Breast epithelium (tissue), 4 donors: ENCODE measurements around the gene CNTNAP5. TPM values are rescaled to one million over a fixed set of nuclear protein-coding genes. Genes with fewer than 3 reads are reported as not detected.

Experiments
- DNase-seq, 2 donors: peaks; one replicate each; pipeline ENCODE4 v3.0.0-alpha.2; 2019; ENCODE audit warnings: low spot score in 2 of 2
- H3K27ac ChIP-seq, 2 donors: fragments of 200-600 bp; sonication (generic) in 1 of 2; one replicate each; pipeline ENCODE4 v1.5.1; 2016 to 2019; ENCODE audit warnings: mild to moderate bottlenecking in 1 of 2
- H3K27me3 ChIP-seq, 2 donors: fragments of 200-600 bp; sonication (generic) in 1 of 2; one replicate each; pipeline versions ENCODE4 v1.5.1 to v1.6.0; 2017 to 2019; ENCODE audit warnings: control low read depth in 1 of 2, mild to moderate bottlenecking in 1 of 2
- H3K36me3 ChIP-seq: fragments of 200-600 bp; one replicate; pipeline ENCODE4 v1.5.1; 2019
- H3K4me1 ChIP-seq, 2 donors: fragments of 200-600 bp; sonication (generic); one replicate each; pipeline ENCODE4 v1.5.1; 2016 to 2019; ENCODE audit warnings: control low read depth in 1 of 2
- H3K4me3 ChIP-seq, 3 donors: fragments of 200-600 bp; sonication (generic); 1 replicate in 2 of 3; 2 replicates in 1 of 3; pipeline ENCODE4 v1.5.1; 2016 to 2019; ENCODE audit warnings: mild to moderate bottlenecking in 3 of 3, moderate library complexity in 2 of 3
- H3K9me3 ChIP-seq, 2 donors: fragments of 200-600 bp; sonication (generic) in 1 of 2; one replicate each; pipeline ENCODE4 v1.5.1; 2016 to 2019; ENCODE audit warnings: control low read depth in 1 of 2
- CTCF ChIP-seq, 3 donors: fragments of 450-650 bp; IDR thresholded peaks; one replicate each; pipeline ENCODE4 v1.5.1; 2016 to 2017; ENCODE audit warnings: antibody characterized with exemption in 3 of 3, mild to moderate bottlenecking in 3 of 3, moderate library complexity in 3 of 3
- POLR2A ChIP-seq: fragments of 450-650 bp; IDR thresholded peaks from one replicate; pipeline ENCODE4 v1.6.1; 2016; ENCODE audit warnings: antibody characterized with exemption, mild to moderate bottlenecking, moderate library complexity
- POLR2AphosphoS5 ChIP-seq, 3 donors: sonication (generic); formaldehyde crosslinking; IDR thresholded peaks; one replicate each; pipeline ENCODE4 v1.6.1; 2017; ENCODE audit warnings: antibody characterized with exemption in 3 of 3
- intact Hi-C: fragments of 100-400 bp; cut with DNase I; formaldehyde crosslinking; loops from one replicate; pipeline ENCODE4 v1.15.1; 2023; ENCODE audit warnings: low total_unique reads
- total RNA-seq, 3 donors: library from RNA; depleted of rRNA; stranded (reverse); fragments of >200 nt; gene quantifications; one replicate each; pipeline ENCODE4 v1.1.0, GENCODE V29; 2016

CNTNAP5 gene
- under 1 TPM in 1 of 3 donors, not detected in 2; 0.66 TPM for total RNA-seq

DNA sequence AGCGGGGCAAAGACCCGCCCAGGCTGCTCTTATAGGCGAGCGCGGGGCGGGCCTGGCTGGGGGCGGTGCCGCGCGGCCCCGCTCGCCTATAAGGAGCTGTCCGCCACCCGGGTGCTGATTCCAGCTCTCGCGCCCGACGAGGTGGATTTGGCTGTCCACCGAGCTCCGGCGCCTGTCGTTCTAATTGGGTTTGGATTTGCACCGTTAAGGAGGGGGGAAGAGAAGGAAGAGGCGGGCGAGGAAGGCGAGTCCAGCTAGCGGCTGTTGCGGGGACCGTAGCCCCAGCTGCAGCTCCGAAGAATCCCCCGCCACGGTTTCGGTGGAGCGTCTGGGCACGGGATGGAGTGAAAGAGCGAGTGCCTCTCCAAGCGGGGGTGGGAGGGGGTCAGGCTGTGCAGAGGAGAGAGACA, at the start of gene CNTNAP5:
Gene CNTNAP5 (plus strand): TSS at position 117 of the 410 bp plus-strand sequence. CDS start 364 bp downstream, outside the sequence.
- DNase-seq: peak in 1 of 2 donors; percentile 57
- no peaks in the 10 kb centered on the region for H3K36me3 ChIP-seq
- peaks cover 3 to 56% of the 10 kb centered on the region in 2 donors for H3K27me3 ChIP-seq
- H3K4me3 ChIP-seq: peak within 1 kb of the TSS in 1 of 3 donors; percentile 27
- intact Hi-C loops: no loop called here
- no peak for TF ChIP-seq CTCF (IDR thresholded peaks at IDR 0.05)
- no peak for TF ChIP-seq POLR2AphosphoS5 (IDR thresholded peaks at IDR 0.05)
- no peak for TF ChIP-seq POLR2A
- H3K9me3 ChIP-seq: no peaks in the 10 kb centered on the region
- H3K4me1 ChIP-seq: no peaks in the 10 kb centered on the region
- no peak within 1 kb of the TSS for H3K27ac ChIP-seq

GRCh38 chr2:123976054-123976648, 48.9 kb upstream of the CNTNAP5 start:
- TF ChIP-seq POLR2AphosphoS5 (IDR thresholded peaks at IDR 0.05): no peak
- TF ChIP-seq POLR2A: no peak
- no peak for TF ChIP-seq CTCF (IDR thresholded peaks at IDR 0.05)
- no peak for DNase-seq
- Histone ChIP-seq H3K36me3 (no peaks in the 10 kb centered on the region), H3K4me3 (no peak overlapping the region), H3K4me1 (no peaks in the 10 kb centered on the region), H3K27ac (no peak overlapping the region), H3K27me3 (no peaks in the 10 kb centered on the region), H3K9me3 (peaks cover 0 to 7% of the 10 kb centered on the region in 2 donors)
- intact Hi-C loops: no loop called here

DNA sequence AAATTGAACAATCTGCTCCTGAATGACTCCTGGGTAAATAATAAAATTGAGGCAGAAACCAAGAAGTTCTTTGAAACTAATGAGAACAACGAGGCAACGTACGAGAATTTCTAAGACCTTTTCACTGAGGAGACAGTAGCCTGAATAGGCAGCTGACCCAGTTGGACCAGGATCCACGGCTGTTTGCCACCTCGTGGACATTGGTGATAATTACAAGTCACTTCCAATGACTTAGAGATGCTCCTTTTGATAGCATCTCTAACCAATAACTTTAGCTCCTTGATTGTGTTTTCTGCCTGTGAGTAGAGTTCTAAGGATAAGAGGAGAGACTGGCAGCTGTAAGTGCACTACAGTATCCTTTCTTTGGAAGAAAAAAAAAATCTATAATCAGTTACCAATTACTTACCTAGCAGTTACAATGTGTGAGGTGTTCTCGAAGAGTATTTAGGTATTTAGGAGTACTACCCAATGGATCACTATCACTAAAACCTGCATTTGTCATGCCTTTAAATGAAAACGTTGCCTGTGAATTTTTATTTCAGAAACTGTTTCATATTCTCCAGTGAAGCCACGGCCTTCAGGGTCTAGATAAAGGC, 31.3 kb upstream of the CNTNAP5 start:
- no peak overlapping the region for H3K4me3 ChIP-seq
- H3K27ac ChIP-seq: no peak overlapping the region
- no peaks in the 10 kb centered on the region for H3K36me3 ChIP-seq
- TF ChIP-seq POLR2AphosphoS5 (IDR thresholded peaks at IDR 0.05) (no peak), CTCF (IDR thresholded peaks at IDR 0.05) (peak; percentile 23 to 52 (median 36))
- H3K9me3 ChIP-seq: peaks cover 0 to 7% of the 10 kb centered on the region in 2 donors
- no peak for DNase-seq
- intact Hi-C loops: no loop called here
- H3K27me3 ChIP-seq: no peaks in the 10 kb centered on the region
- no peaks in the 10 kb centered on the region for H3K4me1 ChIP-seq

- Histone ChIP-seq H3K9me3 (no peaks in the 10 kb centered on the region), H3K4me3 (no peak overlapping the region), H3K27ac (no peak overlapping the region), H3K27me3 (no peaks in the 10 kb centered on the region), H3K4me1 (no peaks in the 10 kb centered on the region), H3K36me3 (no peaks in the 10 kb centered on the region)
- no peak for DNase-seq
- intact Hi-C loops: no loop called here
- TF ChIP-seq POLR2AphosphoS5 (IDR thresholded peaks at IDR 0.05): no peak
- no peak for TF ChIP-seq POLR2A
- TF ChIP-seq CTCF (IDR thresholded peaks at IDR 0.05): no peak
These were observed 25.4 kb upstream of the CNTNAP5 start for GRCh38 chr2:123999681-124000080.

DNA sequence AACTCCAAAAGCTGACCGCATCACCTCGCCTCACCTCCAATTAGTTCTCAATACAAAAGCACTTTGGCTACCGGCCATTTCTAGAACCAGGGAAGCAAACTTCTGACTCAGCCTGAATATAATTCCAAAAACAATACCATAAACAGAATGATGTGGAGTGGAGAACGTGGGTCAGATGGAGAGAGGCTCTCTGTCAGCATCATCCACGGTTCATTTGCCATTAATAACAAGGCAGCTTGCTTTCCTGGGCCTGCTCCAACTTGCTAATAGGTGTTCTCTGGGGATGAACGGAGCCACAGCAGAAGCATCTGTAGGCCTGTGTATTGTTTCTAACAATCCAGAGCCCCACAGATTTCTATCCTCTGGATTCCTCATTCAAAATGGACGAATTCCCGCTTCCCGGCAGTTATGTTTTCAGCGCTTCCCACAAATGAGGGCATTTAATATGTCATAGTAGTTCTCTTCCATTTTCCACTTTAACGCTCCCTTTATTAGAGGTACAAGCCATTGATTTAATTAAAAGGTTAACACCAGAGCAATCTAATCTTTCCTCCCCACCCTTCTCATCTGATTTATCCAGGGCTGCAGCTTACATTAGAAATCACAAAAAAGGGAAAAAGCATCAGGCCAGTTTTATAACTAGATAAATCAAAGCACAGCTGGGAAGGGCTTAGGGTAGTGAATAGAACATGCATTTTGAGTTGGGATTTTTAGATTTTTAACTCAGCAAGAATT, 23.2 kb upstream of the CNTNAP5 start:
- TF ChIP-seq CTCF (IDR thresholded peaks at IDR 0.05) (no peak), POLR2AphosphoS5 (IDR thresholded peaks at IDR 0.05) (no peak), POLR2A (no peak)
- Histone ChIP-seq H3K4me1 (no peaks in the 10 kb centered on the region), H3K36me3 (no peaks in the 10 kb centered on the region), H3K9me3 (no peaks in the 10 kb centered on the region), H3K27ac (no peak overlapping the region), H3K27me3 (no peaks in the 10 kb centered on the region), H3K4me3 (no peak overlapping the region)
- no peak for DNase-seq
- intact Hi-C loops: no loop called here
